ENCODE data around the gene TBC1D22A. TPM values are rescaled to one million over a fixed set of nuclear protein-coding genes. Genes with fewer than 3 reads are reported as not detected.

The TBC1D22A gene
- total and polyA plus RNA-seq, 9 of the 15 experiments (the other 6 are each of a cell fraction or from before 2014, with no cell fraction given) = 0.20 to 11.5 (median 5.2) TPM

DNA sequence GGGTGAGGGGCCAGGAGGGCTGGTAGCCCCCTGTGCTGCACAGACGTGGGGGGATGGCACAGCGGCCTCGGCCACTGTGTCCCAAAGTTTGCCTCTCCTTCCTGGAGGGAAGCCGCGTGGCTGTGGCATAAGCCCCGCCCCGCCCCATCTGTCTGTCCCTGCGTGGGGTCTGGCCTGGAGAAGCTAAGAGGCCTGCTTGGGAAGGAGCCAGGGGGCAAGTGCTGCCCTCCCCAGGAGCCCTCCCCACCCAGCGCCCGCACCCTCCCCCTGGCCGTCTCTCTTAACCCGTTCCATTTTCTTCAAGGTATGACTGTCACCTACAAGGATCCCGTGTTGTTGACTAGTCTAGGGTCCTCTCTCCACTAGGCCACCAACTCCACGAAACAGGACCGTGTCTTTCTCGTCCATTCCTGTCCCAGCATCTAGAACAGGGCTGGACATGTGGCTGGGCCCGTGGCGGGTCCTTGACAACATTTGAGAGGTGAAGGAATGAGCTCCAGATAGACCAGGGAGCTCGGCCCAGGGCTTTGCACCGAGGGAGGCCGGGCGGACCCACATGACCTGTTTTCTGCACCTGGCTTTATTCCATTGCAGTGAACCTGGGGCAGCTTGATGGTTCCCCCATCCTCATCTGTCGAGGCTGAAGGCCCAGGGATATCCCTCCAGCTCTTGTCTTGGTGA, 428.0 kb downstream of the TBC1D22A start:
- no TSS peak for BruUV-seq (replicated peaks)
- no peak for TF ChIP-seq SMC3 (conservative IDR thresholded peaks at IDR 0.05; ENCODE audit: insufficient read depth, low read depth, low read length)
- TF ChIP-seq PHB (CRISPR knock-in tag; IDR thresholded peaks at IDR 0.05) = no peak
- TF ChIP-seq MTF1 (CRISPR knock-in tag; IDR thresholded peaks at IDR 0.05; ENCODE audit: borderline replicate concordance) = no peak
- in situ Hi-C loops (cut with MboI) = no loop called here

DNA sequence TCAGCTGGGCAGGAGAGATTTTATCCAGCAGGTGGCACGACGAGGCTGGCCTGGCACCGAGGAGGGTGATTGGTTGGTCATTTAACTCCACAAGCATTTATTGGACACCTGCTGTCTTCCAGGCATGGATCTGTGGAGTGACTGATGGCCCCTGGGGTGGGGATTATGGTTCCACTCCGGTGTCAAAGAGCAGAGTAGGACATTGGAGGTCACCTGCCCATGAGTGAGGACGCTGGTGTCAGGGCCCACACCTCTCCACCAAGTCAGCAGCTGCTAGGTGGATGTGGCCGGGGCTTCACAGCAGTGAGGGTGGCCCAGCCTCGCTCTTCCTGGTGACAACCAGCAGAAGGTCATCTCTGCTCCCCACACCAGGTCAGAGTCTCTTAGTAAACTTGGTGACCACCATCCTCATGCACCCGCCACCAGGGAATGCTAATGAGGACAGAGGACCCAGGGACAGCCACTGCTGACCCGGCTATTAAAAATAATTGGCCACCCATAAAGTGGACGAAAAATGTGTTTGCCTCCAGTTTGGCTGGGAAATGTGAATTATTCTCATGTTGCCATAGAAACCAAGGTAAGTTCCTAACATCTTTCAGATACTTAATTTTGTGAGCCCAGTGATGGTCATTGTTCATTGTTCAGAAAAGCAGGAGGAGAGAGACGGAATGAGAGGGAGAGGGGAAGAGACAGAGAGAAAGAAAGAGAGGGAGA, 428.7 kb downstream of the TBC1D22A start:
- CTCF ChIA-PET (ENCODE audit: low intra/inter-chr PET ratio) = no interaction called here
- WGBS (ENCODE audit: insufficient coverage, low coverage, missing lambda C conversion rate) = 4% methylated on average over 10 of the region's 11 CpGs
- no peaks in the 10 kb centered on the region for H3K9me1 ChIP-seq (ENCODE audit: control insufficient read depth, insufficient read depth, low read length)

More for the DNA sequence above, 428.0 kb downstream of the TBC1D22A start:
- peaks cover 0 to 17% of the 10 kb centered on the region in 2 experiments; a peak in 2 of 5 replicates for H3K4me1 ChIP-seq (replicated peaks in 1 of 2; ENCODE audit: control insufficient read depth in 2 of 2, insufficient read depth in 2 of 2, low read length in 2 of 2)
- H3K36me3 ChIP-seq (ENCODE audit: control insufficient read depth, insufficient read depth, low read length) = no peaks in the 10 kb centered on the region
- no peaks in the 10 kb centered on the region for H3K9me3 ChIP-seq (replicated peaks; ENCODE audit: control insufficient read depth, insufficient read depth, low read depth, low read length)
- DNase-seq (ENCODE audit: extremely low read depth in 1 of 4, low spot score in 3 of 4) = no peak
- H3K9ac ChIP-seq (ENCODE audit: insufficient read depth in 1 of 2, low read depth in 2 of 2, low read length in 2 of 2) = no peak overlapping the region
- peaks cover 0 to 21% of the 10 kb centered on the region in 2 experiments; a peak in 3 of 5 replicates for H3K27me3 ChIP-seq (ENCODE audit: control insufficient read depth in 2 of 2, insufficient read depth in 2 of 2, low read length in 2 of 2)
- H3K4me3 ChIP-seq = no peak overlapping the region
- no peak overlapping the region for H3K4me2 ChIP-seq (ENCODE audit: insufficient read depth, low read length)
- H3K9me1 ChIP-seq (ENCODE audit: control insufficient read depth, insufficient read depth, low read length) = no peaks in the 10 kb centered on the region
- 6% methylated on average over 14 of the region's 23 CpGs for WGBS (ENCODE audit: insufficient coverage, low coverage, missing lambda C conversion rate)
- POLR2A ChIA-PET = no interaction called here
- CTCF ChIA-PET (ENCODE audit: low intra/inter-chr PET ratio) = no interaction called here
- H2AFZ ChIP-seq (ENCODE audit: low read depth, low read length) = no peak overlapping the region
- no peak overlapping the region for H3K27ac ChIP-seq (ENCODE audit: extremely low read depth, low read depth, low read length)
- no peaks in the 10 kb centered on the region for H4K20me1 ChIP-seq (replicated peaks; ENCODE audit: control insufficient read depth, insufficient read depth, low read length)
- no peaks in the 10 kb centered on the region for H3K79me2 ChIP-seq (ENCODE audit: control insufficient read depth, insufficient read depth, low read length)
- no peak for ATAC-seq
- intact Hi-C loops (cut with micrococcal nuclease) = no loop called here
- FAIRE-seq = no peak

More for the DNA sequence above, 428.7 kb downstream of the TBC1D22A start:
- H3K4me3 ChIP-seq = no peak overlapping the region
- no peak overlapping the region for H3K9ac ChIP-seq (ENCODE audit: insufficient read depth in 1 of 2, low read depth in 2 of 2, low read length in 2 of 2)
- TF ChIP-seq ZNF24 (IDR thresholded peaks at IDR 0.05) (no peak), RFX1 (IDR thresholded peaks at IDR 0.05) (peak; percentile 54)
- in situ Hi-C loops (cut with MboI) (no loop called here), intact Hi-C loops (cut with micrococcal nuclease) (no loop called here)
- no peaks in the 10 kb centered on the region for H3K36me3 ChIP-seq (ENCODE audit: control insufficient read depth, insufficient read depth, low read length)
- POLR2A ChIA-PET = no interaction called here
- no peak overlapping the region for H3K27ac ChIP-seq (ENCODE audit: extremely low read depth, low read depth, low read length)
- H3K27me3 ChIP-seq (ENCODE audit: control insufficient read depth in 2 of 2, insufficient read depth in 2 of 2, low read length in 2 of 2) = peaks cover 0 to 28% of the 10 kb centered on the region in 2 experiments; a peak in 3 of 5 replicates
- no peak overlapping the region for H3K4me2 ChIP-seq (ENCODE audit: insufficient read depth, low read length)
- no peaks in the 10 kb centered on the region for H3K9me3 ChIP-seq (replicated peaks; ENCODE audit: control insufficient read depth, insufficient read depth, low read depth, low read length)
- no peak overlapping the region for H2AFZ ChIP-seq (ENCODE audit: low read depth, low read length)
- H3K4me1 ChIP-seq (replicated peaks in 1 of 2; ENCODE audit: control insufficient read depth in 2 of 2, insufficient read depth in 2 of 2, low read length in 2 of 2) = peaks cover 0 to 17% of the 10 kb centered on the region in 2 experiments; a peak in 2 of 5 replicates
- H3K79me2 ChIP-seq (ENCODE audit: control insufficient read depth, insufficient read depth, low read length) = no peaks in the 10 kb centered on the region
- FAIRE-seq (no peak), ATAC-seq (no peak), DNase-seq (ENCODE audit: extremely low read depth in 1 of 4, low spot score in 3 of 4) (no peak)
- BruUV-seq (replicated peaks) = no TSS peak
- H4K20me1 ChIP-seq (replicated peaks; ENCODE audit: control insufficient read depth, insufficient read depth, low read length) = no peaks in the 10 kb centered on the region

Measured in K562 (cell line).